Measurements from ENCODE around the gene ZFAND3.
A peak's percentile ranks its signal among the peaks of the same experiment; 100 is the strongest.
"Not testable (repeated sequence)": the region's sequence is repeated elsewhere in the genome, so short reads cannot be mapped to it uniquely, and the experiment has no call there.

The ZFAND3 gene

GRCh38 chr6:38100380-38100779, 280.9 kb downstream of the ZFAND3 start:
- no peak for DNase-seq

DNA sequence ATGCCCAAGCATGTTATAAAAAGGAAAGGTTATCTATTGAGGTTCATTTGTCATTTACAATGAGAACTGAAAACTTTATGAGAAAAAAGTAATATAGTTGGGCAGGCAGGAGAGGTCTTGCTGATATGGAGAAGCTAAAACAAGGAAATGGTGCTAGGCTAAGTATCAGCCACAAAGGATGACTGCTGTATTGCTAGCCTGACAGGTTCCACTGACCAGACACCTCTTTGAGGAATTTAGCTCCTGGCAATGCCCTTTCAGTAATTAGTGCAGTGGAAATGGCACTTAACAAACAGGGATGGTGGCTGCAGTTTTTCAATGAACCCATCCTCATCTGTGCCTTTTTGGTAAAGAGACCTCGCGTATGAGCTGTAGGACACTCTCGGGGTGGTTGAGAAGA, 284.4 kb downstream of the ZFAND3 start:
- no peak for DNase-seq

DNA sequence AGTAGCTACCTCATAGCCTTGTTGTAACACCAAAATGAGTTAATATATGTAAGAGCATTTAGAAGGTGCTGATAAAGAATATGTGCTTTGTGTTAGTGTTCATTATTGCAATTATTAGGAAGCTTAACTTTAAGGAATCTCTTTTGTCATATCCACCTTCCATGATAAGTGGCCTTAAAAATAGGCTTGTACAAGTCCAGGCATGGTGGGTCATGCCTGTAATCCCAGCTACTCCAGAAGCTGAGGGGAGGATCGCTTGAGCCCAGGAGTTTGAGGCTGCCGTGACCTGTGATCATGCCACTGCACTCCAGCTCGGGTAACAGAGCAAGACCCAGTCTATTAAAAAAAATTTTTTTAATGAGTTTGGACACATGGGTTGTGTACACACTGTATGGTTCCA, 285.5 kb downstream of the ZFAND3 start:
- no peak for DNase-seq

DNA sequence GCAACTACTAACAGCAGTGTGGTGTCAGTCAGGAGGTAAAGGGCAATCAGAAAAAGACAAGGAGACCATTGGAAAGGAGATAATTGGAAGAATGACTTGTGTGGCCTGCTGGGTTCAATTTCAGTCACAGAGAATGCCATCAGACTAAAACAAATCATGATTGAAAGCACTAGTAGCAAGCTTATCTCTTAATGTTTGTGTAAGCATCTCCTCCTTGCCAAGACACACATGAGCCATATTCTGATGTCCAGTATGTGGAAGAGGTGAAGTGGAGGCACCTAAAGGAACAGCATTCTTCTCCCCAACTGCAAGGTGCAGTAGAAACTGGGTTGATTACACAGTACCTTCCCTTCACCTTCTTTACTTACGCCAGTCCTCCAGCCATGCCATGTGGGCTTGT, 287.5 kb downstream of the ZFAND3 start:
- DNase-seq: no peak

DNA sequence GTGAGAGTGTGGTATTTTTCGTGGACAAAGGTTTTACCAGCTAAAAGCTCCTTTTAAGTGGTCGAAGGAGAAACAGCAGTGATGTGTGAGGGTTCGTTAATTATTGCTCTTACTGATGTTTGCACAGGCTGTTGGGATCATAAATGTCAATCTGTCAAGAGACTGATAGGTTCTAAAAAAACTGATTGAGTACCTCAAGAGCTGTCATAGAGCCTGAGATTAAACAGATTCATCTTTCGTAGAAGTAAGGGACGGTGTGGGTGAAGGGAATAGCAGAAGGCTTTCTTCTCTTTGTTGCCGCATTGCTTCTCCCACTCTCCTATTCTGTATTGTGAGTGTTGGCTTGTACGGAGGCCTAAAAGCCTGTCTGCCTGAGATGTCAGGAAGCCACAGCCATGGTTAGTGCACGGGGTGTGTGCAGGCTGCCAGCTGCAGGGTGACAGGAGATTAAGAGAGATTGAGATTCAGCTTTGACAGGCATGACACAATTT, 291.0 kb downstream of the ZFAND3 start:
- no peak for DNase-seq

DNA sequence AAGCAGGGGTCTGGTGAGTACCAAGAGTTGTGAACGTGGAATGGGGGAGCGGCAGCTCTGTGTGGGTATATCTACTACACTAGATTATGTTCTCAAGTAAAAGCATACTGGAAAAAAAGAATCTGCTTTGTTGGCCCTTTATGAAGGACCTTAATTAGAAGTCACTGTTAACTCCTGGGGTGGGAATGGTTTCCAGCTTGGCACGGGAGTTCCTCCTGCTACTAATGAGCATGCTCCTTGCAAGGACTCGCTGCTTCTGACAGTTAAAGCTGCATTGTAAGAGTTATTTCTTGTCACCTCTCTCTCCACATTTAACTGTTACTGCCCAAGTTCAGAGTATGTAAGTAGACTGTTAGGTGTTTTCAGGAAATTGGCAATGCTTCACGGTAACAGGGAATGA, 292.7 kb downstream of the ZFAND3 start:
- no peak for DNase-seq

DNA sequence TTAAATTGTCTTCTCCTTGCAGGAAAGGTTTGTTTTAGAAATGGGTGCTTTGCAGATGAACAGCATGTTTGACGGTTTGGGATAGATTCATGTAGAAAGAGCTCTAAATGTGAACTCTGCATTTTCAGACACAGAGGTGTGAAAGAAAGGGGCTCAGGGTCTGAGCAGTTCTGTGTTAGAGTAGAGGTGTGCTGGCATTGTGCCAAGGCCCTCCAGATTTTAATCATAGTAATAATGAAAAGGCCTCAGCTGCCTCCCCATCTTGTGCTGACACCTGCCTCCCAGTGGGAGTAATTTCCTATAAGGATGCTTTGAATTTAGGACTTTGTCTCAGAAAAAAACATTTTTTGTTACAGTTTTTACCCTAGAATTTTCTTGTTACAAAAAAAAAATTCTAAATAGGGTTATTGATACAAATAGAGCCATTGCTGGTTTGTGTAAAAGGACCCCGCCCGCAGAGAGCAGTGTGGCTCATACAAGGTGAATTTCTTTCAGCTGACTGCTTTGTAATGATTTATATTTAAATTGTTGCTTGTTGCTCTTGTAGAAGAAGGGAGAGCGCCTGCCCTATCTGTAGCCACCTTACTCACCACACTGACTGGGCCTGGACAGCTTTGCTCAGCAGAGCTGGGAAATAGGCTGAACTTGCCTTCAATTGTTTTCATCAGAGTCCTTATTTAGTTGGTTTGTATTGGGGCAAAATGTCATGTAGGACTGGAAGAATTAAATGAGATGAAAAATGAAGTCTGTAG, 294.5 kb downstream of the ZFAND3 start:
- no peak for DNase-seq

DNA sequence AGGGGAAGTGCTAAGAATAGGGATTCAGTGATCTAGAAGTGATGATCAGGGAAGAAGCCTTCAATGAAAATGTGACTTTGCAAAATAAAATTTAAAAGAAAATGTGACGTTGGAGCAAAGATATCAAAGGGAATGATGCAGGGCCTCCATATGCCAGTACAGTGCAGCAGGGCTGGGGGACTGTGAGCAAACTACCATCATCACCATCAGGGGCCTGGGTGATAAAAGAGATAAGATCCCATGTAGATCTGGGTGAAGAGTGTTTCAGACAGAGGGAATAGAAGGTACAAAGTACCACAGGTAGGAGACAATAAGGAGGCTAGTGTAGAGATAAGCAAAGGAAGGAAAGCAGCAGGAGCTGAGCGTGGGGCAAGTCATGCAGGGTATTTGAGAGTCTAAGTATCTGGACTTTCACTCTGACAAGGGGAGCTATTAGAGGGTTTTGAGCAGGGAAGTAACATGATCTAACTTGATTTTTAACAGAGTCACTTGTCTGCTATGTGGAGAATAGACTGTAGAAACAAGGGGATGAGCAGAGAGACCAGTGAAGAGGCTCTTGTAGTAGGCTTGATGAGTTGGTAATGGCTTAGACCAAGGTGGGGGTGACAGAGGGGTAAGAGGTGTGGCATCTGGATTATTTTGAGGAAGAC, 295.6 kb downstream of the ZFAND3 start:
- no peak for DNase-seq

GRCh38 chr6:38115626-38116008, 296.1 kb downstream of the ZFAND3 start:
- DNase-seq: no peak

GRCh38 chr6:38116248-38116647, 296.7 kb downstream of the ZFAND3 start:
- DNase-seq: no peak

GRCh38 chr6:38117281-38117680, 297.8 kb downstream of the ZFAND3 start:
- DNase-seq: no peak

DNA sequence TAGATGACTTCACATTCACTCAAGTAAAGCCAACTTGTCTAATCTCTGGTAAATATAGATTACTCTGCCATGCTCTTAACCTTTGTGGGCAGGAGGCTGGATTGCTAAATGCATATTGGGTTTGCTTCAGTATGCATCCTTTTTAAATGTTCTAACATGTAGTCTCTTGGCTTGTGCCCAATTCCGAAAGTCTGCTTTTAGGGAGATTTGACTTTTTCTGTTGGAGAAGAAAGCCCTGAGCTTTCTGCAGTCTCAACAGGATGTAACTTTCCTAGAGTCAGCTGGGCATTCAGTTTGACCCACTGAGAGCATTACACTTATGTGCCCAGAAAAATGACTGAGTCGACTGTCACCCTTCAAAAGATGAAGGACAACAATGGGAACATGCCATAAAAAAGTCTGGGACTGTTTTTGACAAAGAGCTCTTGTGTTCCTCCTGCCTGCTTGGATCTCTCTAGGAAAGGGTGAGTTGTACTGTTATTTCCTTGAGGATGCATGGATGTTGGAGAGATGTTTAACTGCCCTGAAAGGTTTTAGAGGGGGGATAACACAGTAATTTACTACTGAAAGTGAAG, 299.4 kb downstream of the ZFAND3 start:
- no peak for DNase-seq

DNA sequence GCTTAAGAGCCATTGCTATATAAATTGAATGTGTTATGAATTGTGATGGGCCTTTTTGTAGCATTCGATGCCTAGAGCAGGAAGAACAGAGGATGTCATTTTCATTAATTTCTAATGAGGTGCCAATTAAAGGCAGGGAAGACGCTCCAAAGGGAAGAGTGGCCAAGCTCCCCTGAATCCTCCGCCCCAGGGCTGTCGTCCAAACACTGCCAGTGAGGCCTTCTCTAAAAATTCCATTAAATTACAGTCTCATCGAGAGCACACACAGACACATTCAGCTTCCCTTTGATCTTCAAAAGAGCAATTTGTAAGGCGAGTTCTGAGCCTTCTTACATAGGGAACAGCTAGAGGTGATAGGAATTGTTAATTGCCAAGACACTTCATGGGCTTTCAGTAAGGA, 300.0 kb downstream of the ZFAND3 start:
- no peak for DNase-seq

DNA sequence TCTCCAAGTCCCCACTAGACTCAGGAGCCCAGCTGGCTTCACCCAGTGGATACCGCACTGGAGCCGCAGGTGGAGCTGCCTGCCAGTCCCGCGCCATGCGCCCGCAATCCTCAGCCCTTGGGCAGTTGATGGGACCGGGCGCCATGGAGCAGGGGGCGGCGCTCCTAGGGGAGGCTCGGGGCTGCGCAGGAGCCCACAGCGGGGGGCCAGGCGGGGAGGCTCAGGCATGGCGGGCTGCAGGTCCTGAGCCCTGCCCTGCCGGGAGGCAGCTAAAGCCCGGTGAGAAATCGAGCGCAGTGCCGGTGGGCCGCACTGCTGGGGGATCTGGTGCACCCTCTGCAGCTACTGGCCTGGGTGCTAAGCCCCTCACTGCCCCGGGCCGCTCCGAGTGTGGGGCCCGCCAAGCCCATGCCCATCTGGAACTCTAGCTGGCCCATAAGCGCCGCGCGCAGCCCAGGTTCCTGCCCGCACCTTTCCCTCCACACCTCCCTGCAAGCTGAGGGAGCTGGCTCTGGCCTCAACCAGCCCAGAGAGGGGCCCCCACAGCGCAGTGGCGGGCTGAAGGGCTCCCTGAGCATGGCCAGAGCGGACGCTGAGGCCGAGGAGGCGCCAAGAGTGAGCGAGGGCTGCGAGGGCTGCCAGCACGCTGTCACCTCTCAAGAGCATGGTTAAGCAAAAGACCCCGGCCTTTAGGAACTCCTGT, 304.8 kb downstream of the ZFAND3 start:
- DNase-seq: not testable (repeated sequence)

DNA sequence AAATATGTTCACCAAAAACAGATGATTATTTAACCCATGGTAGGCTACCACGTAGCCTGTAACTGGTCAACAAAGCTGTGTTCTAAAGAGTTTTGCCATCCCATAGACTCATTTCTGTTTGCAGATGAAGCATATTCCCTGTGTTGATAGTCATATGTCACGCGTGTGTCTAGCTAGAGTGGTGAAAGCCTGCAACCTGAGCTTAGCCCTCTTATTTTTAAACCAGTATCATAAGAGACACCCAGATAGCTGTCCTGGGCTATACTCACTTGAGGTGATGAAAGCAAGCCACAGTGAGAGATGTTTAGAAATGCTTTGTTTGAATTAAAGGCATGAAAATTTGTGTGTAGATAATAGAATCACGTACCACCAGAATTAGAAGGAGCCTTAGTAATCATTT, 307.8 kb downstream of the ZFAND3 start:
- no peak for DNase-seq

- DNase-seq: peak; percentile 21
Measured at GRCh38 chr6:38131527-38131965, 312.0 kb downstream of the ZFAND3 start.

DNA sequence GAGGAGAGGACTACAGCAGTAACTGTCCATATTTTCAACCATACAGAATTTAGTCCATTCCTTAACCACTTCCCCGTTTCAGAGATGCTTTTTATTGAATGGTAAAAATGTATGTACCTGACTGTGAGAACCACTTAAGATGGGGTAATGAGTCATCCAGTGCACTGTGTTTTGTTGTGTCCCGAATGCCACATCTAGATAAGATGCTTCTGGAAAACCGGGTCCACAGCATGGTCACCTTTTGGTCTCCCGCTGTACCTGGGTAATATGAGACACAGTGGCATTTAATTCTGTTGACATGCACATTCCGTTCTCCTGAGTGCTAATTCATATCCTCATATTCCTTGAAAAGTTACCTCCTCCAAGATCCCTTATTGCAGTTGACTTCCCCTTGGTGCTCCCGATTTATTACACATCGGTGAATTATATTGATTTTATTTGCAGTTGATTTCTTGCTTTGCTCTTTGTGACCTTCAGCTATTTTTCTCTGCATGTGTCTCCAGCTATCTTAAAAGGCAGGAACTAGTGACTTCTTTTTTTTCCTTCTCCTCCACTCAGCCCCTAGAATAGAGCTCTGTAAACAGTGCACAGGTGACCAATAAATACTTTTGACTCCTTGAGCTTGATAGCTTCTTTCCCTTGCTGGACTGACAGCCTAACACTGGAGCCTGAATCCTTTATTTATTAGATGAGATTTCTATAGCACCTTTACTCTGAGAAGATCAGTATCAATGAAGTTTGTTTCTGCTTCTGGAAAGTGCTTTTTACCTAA, 314.6 kb downstream of the ZFAND3 start:
- no peak for DNase-seq

- DNase-seq: no peak
Measured at GRCh38 chr6:38134704-38135088, 315.2 kb downstream of the ZFAND3 start.

- DNase-seq: no peak
Measured at GRCh38 chr6:38136547-38136946, 317.0 kb downstream of the ZFAND3 start.

DNA sequence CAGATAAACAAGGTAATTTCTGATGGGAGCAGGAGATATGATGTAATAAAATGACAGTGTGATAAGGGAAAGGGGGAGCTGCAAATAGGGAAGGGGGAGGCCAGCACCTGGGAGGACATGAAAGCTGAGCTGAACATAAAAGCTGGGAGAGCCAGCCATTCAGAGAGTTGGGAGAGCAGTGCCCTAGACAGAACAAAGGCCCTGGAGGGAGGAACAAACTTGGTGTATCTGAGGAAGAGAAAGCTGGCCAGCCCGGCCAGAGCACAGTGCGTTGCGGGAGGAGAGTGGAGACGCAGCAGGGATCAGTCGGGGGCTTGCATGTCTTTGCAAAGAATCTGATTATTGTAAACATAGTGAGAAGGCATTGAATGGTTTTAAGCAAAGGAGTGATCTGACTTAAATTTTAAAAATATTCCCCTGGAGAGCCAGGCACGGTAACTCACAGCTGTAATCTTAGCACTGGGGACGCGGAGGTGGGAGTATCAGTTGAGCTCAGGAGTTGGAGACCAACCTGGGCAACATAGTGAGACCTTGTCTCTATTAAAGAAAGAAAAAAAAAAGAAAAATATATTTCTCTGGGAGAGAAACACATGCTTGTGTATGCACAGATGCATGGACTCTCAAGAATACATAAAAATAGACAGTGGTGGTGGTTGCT, 318.2 kb downstream of the ZFAND3 start:
- DNase-seq: no peak

- DNase-seq: no peak
Measured at GRCh38 chr6:38138374-38138773, 318.8 kb downstream of the ZFAND3 start.

- no peak for DNase-seq
Measured at GRCh38 chr6:38141085-38141484, 321.6 kb downstream of the ZFAND3 start.

Measured in stimulated activated CD4-positive, alpha-beta T cell treated with anti-CD3 and anti-CD28 coated beads, Interleukin-4, amount 100 ng/mL, for 24 hours (primary cell).